Esophagus squamous epithelium (tissue), 4 donors: Measurements from ENCODE around the gene KLF13.

Source experiments
- POLR2A ChIP-seq, 4 donors: fragments of 450-650 bp; IDR thresholded peaks; one replicate each; pipeline ENCODE4 v1.6.1; 2017; ENCODE audit warnings: antibody characterized with exemption in 4 of 4, mild to moderate bottlenecking in 4 of 4, moderate library complexity in 3 of 4
- TF ChIP-seq, protein P1 (sequence below), 6 experiments: fragments of 450-650 bp in 4 of 6; fragments of 200-600 bp in 2 of 6; sonication (generic) in 2 of 6; IDR thresholded peaks; one replicate each; pipeline ENCODE4 v1.5.1; 2016 to 2019; ENCODE audit warnings: antibody characterized with exemption in 6 of 6, mild to moderate bottlenecking in 4 of 6, moderate library complexity in 4 of 6

DNA sequence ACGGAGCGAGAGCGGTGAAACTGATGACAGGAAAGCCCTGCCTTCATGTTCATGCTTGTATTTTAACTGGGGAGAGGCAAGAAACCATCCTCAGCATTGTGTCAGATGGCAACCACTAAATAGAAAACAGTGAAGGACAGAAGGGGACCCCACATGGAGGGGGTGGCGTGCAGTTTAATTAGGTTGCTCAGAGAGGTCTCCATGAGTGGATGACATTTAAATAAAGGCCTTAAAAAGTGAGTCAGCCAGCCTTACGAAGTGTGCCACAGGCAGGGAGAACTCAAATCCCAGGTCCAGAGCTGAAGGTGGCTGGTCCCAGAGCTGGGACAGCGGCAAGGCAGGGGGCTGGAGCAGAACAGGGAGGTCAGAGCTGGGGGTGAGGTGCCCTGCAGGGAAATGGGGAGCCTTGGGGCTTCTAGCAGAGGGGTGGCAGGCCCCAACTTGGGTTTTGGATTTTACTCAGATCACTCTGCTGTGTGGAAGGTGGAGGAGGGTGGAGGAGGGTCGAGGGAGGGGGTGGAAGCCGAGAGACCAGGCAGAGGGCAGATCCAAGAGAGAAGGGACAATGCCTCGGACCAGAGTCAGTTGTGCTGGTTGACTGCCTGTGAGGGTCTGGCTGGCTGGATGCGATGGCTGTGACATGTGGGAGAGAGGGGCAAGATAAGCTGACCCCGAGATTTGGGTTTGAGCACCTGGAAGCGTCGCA lies 73.7 kb downstream of the KLF13 start:
- TF ChIP-seq, protein P1, sequence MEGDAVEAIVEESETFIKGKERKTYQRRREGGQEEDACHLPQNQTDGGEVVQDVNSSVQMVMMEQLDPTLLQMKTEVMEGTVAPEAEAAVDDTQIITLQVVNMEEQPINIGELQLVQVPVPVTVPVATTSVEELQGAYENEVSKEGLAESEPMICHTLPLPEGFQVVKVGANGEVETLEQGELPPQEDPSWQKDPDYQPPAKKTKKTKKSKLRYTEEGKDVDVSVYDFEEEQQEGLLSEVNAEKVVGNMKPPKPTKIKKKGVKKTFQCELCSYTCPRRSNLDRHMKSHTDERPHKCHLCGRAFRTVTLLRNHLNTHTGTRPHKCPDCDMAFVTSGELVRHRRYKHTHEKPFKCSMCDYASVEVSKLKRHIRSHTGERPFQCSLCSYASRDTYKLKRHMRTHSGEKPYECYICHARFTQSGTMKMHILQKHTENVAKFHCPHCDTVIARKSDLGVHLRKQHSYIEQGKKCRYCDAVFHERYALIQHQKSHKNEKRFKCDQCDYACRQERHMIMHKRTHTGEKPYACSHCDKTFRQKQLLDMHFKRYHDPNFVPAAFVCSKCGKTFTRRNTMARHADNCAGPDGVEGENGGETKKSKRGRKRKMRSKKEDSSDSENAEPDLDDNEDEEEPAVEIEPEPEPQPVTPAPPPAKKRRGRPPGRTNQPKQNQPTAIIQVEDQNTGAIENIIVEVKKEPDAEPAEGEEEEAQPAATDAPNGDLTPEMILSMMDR (IDR thresholded peaks at IDR 0.05) = no peak
- no peak for TF ChIP-seq POLR2A (IDR thresholded peaks at IDR 0.05)
